Hematopoietic multipotent progenitor cell treated with erythropoietin and hydrocortisone succinate and interleukin-3 and kit ligand, for 6 days (in vitro differentiated cells): Measurements from ENCODE around the gene CHD3.
"Not testable (repeated sequence)": the region's sequence is repeated elsewhere in the genome, so short reads cannot be mapped to it uniquely, and the experiment has no call there.

Source experiments
- DNase-seq: peaks from one replicate; pipeline ENCODE4 v3.0.0-alpha.2; 2015

Gene CHD3

DNA sequence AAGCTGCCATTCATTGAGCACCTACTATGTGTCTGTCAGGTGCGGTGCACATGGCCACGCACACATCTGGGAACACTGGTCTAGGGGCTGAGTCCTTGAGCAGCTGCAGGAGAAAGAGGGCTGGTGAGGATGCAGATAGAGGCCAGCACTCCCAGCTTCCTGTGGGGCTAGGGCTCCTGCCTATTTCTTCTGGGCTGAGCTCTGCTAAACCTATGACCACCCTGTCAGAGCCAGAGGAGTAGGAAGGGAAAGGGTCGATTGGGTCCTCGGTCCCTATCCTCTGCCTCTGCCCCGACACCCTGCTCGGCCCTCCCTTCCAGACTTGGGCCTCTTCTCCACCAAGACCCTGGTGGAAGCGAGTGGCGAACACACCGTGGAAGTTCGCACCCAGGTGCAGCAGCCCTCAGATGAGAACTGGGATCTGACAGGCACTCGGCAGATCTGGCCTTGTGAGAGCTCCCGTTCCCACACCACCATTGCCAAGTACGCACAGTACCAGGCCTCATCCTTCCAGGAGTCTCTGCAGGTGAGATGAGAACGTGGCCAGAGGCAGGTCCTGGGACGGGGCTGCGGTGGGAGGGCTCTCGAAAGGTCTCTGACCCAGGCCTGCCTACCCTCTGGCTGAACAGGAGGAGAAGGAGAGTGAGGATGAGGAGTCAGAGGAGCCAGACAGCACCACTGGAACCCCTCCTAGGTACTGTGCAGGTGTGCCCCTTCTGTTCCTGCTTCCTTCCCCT is 37.7 kb upstream of the CHD3 start:
- DNase-seq = no peak

DNA sequence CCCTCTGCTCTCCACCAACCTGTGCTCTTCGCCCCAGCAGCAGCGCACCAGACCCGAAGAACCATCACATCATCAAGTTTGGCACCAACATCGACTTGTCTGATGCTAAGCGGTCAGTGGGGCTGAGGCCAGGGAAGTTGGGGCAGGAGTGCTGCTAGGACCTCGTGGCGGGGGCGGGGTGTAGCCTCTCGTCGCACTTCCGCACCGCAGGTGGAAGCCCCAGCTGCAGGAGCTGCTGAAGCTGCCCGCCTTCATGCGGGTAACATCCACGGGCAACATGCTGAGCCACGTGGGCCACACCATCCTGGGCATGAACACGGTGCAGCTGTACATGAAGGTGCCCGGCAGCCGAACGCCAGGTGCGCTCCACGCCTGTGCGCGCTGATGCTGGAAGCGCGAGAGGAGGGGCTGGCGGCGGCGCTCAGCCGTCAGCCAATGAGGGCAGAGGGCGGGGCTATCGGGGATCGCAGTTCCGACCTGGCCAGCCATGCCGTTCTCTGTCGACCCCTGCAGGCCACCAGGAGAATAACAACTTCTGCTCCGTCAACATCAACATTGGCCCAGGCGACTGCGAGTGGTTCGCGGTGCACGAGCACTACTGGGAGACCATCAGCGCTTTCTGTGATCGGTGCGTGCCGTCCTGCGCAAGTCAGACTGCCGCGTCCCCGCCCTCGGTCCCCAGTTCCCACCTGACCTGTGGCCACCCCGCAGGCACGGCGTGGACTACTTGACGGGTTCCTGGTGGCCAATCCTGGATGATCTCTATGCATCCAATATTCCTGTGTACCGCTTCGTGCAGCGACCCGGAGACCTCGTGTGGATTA is 36.9 kb upstream of the CHD3 start:
- DNase-seq = peak; percentile 97

DNA sequence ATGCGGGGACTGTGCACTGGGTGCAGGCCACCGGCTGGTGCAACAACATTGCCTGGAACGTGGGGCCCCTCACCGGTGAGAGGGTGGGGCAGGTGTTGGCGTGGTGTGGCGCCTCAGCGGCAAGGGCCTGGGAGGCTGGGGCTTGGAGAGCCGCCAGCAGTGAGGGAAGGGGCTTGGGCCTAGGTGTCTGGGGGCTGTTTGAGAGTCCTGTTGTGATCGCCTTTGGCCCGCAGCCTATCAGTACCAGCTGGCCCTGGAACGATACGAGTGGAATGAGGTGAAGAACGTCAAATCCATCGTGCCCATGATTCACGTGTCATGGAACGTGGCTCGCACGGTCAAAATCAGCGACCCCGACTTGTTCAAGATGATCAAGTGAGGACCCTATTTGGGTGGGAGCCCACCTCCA is 36.3 kb upstream of the CHD3 start:
- DNase-seq = no peak

DNA sequence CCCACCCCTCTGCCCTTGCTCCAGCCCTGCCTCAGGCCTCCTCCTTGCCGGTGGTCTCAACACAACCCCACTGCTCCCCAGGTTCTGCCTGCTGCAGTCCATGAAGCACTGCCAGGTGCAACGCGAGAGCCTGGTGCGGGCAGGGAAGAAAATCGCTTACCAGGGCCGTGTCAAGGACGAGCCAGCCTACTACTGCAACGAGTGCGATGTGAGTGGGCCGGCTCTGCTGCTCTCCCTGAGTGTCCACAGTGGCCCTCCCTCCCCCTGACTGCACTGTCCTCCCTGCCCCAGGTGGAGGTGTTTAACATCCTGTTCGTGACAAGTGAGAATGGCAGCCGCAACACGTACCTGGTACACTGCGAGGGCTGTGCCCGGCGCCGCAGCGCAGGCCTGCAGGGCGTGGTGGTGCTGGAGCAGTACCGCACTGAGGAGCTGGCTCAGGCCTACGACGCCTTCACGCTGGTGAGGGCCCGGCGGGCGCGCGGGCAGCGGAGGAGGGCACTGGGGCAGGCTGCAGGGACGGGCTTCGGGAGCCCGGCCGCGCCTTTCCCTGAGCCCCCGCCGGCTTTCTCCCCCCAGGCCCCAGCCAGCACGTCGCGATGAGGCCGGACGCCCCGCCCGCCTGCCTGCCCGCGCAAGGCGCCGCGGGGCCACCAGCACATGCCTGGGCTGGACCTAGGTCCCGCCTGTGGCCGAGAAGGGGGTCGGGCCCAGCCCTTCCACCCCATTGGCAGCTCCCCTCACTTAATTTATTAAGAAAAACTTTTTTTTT is 35.5 kb upstream of the CHD3 start:
- DNase-seq = no peak

DNA sequence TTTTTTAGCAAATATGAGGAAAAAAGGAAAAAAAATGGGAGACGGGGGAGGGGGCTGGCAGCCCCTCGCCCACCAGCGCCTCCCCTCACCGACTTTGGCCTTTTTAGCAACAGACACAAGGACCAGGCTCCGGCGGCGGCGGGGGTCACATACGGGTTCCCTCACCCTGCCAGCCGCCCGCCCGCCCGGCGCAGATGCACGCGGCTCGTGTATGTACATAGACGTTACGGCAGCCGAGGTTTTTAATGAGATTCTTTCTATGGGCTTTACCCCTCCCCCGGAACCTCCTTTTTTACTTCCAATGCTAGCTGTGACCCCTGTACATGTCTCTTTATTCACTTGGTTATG is 34.9 kb upstream of the CHD3 start:
- DNase-seq = no peak

DNA sequence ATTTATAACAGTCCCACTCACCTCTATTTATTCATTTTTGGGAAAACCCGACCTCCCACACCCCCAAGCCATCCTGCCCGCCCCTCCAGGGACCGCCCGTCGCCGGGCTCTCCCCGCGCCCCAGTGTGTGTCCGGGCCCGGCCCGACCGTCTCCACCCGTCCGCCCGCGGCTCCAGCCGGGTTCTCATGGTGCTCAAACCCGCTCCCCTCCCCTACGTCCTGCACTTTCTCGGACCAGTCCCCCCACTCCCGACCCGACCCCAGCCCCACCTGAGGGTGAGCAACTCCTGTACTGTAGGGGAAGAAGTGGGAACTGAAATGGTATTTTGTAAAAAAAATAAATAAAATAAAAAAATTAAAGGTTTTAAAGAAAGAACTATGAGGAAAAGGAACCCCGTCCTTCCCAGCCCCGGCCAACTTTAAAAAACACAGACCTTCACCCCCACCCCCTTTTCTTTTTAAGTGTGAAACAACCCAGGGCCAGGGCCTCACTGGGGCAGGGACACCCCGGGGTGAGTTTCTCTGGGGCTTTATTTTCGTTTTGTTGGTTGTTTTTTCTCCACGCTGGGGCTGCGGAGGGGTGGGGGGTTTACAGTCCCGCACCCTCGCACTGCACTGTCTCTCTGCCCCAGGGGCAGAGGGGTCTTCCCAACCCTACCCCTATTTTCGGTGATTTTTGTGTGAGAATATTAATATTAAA is 34.4 kb upstream of the CHD3 start:
- DNase-seq = no peak

DNA sequence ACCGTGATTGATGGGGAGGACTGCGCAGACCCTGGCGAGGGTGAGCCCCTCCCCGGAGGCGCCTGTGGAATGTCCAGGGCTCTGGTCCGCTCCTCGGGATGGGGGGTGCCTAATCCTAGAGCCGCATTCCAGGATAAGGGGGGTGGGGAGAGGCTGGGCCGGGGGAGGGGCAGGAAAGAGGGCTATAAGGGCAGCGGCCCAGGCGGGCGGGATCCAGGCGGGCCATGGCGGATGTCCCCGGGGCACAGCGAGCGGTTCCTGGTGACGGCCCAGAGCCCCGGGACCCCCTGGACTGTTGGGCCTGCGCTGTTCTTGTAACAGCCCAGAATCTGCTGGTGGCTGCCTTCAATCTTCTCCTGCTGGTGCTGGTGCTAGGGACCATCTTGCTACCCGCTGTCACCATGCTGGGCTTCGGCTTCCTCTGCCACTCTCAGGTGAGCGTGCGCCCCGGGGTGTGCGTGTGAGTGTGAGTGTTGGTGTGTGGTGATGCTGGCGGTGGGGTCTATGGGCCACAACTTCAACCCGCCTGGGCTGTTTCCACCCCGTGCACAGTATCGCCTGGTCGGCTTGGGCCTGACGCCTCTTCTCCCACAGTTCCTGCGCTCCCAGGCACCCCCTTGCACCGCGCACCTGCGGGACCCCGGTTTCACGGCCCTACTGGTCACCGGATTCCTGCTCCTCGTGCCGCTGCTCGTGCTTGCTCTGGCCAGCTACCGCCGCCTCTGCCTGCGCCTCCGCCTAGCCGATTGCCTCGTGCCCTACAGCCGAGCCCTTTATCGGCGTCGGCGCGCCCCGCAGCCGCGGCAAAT is 33.5 kb upstream of the CHD3 start, which contains the start of gene TMEM88:
TMEM88 (plus strand) TSS at position 216 of the 809 bp plus-strand sequence; CDS start at position 225, 9 bp downstream.
- no peak for DNase-seq

DNA sequence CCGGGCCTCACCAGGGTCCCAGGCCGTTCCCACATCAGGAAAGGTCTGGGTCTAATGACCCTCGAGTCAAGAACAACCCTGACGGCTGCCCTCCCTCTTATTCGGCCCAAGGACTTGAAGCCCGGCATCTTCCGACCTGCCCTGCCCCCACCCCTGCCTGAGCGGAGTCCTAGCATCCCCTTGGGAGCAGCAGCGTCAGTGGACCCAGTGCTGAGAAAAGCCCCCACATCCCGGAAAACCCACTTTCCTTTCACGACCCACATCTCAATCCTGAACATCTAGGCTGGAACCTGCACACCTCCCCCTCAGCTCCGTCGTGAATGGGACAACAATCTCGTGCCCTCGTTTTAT is 33.0 kb upstream of the CHD3 start:
- no peak for DNase-seq

DNA sequence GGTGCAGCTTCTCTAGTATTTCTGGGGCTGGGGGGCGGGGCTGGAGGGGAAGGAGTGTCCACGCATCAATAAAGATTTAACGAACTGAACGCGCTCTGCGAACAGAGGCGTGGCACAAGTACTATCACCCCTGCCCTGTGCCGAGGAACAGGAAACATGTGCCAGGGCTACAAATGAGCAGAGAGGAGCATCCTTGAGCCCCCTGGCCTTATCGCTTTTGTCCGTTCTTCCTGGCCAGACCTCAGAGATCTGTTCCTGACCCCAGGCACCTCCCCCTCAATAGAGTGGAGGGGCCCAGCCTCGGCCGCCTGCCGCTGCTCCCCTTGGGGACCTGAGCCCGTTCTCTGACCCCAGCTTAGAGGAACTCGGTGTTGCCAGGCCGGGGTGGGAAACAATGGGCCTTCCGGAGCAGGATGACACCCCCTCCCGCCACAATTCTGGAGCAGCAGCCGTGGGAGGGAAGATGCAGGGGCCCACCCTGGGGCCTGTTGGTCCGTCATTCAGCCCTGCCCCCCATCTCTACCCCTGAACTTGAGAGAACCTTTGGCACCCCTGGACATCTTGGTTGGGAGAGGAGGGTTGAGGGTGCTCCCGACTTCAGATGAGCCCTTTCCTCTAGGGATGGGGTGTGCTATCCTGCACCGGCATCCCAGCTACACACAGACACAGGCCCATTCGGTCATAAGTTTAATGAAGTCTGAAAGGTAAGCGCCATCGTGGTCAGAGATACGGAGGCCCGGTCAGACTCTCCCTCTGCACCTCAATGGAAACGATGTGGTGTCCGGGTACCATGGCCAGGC is 32.4 kb upstream of the CHD3 start:
- DNase-seq = peak; percentile 95

DNA sequence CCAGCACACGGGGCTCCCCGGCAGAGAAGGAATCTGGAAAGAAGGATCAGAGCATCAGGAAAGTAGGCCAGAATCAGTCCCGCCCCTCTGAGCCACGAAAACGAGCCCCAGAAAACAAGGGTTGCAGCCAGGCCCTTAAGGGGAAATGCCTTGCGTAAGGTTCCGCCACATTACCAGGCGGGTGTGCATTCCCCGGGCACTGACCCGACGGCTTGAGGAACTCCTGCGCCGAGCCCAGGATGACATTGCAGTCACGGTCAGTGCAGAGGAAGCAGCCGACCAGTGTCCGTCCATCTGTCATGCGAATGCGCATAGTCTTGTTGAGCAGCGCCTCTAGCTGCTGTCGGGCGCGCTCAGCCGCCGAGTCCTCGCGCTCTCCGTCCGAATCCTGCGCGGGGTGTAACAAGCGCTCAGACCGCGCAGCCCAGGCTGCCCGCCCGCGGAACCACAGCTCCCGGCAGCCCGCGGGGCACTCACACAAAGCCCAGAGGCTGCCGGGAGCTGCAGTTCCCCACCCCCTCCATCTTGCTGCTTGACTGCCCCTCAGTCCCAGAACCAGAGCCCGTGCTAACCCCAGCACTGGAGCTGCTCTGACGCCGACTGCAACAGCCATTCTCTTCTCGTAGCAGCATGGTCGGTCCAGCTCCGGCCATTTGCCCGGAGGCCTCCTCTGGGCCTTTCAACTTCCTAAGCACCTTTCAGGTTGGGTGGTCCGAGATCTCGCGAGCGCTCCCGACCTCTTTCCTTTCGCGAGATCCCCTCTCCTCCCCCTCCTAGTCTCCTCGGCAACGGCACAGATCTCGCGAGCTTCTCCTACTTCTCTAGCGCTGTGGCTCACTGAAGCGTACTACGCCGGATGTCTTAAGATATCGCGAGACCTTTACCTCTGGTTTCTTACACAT is 31.5 kb upstream of the CHD3 start, which contains the start of gene NAA38:
NAA38 (minus strand) TSS at position 749 of the 902 bp plus-strand sequence; CDS start at position 653, 96 bp downstream.
- DNase-seq = peak; percentile 100

DNA sequence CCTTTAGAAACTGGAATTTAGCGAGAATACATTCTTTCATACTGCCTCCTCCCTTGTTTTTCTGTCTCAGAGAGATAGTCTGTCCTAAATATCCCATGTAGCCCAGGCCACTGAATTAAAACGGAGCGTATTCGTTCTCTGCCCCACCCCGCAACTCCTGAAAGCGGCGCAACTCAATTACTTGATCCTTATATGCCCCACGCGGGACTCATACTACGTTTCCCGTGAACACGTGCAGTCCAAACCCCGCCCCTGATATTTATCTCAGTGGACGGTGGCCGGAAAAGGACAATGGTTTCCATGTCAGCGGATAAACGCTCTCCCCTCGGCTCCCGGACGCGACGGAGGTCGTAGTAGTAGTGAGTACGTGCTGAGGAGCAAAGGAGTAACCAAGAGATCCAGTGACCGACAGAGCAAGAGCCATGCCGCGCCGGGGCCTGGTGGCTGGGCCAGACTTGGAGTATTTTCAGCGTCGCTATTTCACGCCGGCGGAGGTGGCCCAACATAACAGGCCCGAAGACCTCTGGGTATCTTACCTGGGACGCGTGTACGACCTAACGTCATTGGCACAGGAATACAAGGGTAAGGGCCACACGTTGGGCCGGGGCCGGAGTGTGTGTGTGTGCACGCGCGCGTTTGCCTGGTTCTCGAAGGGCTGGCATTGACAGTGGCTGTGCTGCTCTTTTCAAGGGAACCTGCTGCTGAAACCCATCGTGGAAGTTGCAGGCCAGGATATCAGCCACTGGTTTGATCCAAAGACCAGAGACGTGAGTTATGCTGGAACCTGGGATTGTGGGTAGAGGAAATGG is 30.7 kb upstream of the CHD3 start, which contains the start of gene CYB5D1:
CYB5D1 (plus strand) TSS at position 291 of the 809 bp plus-strand sequence; CDS start at position 423, 132 bp downstream.
- peak; percentile 98 for DNase-seq

DNA sequence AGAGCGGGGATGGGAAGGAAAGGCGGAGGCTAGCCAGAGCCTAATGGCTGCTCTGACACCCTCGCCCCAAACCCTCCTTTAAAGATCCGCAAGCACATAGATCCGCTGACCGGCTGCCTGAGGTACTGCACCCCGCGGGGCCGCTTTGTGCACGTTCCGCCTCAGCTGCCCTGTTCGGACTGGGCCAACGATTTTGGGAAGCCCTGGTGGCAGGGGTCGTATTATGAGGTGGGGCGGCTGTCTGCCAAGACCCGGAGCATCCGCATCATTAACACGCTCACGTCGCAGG is 30.1 kb upstream of the CHD3 start:
- peak; percentile 76 for DNase-seq

DNA sequence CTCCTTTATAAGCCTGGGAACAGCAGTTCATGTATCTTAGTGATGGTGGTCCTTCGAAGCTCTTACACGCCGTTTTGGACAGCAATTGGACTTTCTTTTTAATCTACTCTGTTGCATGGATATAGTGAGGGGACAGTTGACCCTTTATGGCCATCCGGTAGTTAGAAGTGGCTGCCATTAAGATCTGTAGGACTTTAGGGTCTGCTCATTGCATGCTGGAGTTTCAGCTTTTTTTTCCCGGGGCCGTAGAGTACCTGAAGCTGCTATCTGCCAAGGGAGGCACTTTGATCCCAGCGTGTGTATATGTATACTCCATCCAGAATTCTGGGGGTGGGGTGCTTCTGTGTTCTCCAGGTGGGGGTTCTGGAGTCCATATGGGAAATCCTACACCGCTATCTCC is 29.6 kb upstream of the CHD3 start:
- no peak for DNase-seq

DNA sequence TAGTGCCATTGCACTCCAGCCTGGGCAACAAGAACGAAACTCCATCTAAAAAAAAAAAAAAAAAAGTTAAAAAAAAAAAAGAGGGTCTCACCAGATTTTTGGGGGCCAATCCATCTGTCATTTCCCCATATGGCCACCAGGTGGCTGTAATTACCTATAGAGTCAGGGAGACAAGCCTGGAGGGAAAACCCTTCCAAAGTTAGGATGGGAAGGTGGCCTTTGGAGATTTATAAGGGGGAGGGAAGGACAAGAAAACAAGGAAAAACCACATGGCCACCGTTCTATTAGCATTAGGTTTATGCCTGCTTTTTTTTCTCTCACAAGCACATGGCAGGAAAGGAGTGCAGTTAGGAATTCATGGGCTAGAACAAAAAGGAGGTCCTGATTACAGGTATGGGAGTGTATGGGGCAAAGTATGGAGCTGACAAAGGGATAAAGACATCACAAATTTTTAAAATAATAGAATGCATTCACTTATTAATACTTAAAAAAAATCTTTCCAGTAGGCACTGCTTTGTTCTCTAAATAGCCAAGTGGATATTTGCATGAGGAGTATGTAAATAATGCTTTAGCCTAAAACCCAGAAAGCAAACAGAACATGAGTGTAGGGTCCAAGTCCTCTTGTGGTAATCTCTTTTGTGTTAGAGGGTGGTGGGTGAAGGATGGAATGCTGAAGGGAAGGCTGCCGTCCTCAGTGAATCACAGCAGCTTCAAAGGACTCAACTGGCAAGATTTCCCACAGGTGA is 25.7 kb upstream of the CHD3 start:
- DNase-seq = peak; percentile 72

DNA sequence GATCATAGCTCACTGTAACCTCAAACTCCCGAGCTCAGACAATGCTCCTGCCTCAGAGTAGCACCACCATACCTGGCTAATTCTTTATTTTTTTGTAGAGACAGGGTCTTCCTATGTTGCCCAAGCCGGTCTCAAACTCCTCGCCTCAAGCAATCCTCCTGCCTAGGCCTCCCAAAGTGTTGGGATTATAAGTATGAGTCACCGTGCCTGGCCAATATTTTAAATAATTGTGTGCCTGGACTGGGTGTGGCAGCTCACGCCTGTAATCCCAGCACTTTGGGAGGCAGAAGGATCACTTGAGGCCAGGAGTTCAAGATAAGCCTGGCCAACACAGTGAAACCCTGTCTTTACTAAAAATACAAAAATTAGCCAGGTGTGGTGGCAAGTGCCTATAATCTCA is 24.2 kb upstream of the CHD3 start:
- DNase-seq = not testable (repeated sequence)

DNA sequence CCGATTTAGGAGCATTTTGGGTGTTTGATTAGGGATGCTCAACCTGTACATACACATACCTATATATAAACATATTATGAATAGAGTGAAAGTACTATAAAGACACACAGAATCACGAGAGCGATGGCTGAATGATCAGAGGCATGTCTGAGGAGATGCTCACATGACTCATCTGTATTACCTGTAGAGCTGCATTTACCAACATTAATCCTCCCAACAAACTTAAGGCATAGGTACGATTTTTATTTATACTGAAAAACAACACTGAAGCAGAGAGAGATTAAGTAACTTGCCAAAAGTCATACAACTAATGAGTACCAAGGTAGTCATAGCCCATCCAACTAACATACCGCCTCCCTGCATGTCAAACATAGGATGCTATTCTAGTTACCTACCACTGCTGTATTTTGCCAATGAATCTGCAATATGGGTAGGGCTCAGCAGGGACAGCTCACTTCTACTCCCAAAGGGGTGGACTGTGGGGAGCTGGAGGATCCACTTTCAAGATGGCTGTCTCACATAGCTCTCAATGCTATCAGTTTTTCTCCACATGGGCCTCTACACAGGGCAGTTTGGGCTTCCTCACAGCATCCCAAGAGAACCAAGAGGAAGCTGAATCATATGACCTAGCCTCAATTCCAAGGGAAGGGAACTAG is 23.5 kb upstream of the CHD3 start:
- no peak for DNase-seq

DNA sequence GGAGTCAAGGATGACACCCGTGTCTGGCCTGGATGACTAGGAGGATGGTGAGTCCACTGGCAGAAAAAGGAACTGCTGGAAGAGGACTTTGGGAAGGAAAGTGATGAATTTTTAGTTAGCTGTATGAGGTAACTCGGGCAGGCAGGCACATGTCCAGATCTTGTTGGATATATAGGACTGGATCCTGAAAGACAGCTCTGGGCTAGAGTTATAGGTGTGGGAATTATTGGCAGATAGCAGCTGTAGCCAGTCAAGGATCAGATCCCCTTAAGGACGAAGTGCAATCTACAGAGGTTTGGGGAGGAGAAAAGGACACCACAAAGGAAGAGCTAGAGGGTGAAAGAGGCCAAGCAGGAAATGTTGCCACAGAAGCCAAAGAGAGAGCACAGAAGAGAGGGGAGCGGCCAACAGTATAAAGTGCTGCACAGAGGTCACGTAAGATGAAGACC is 20.7 kb upstream of the CHD3 start:
- DNase-seq = peak; percentile 60

DNA sequence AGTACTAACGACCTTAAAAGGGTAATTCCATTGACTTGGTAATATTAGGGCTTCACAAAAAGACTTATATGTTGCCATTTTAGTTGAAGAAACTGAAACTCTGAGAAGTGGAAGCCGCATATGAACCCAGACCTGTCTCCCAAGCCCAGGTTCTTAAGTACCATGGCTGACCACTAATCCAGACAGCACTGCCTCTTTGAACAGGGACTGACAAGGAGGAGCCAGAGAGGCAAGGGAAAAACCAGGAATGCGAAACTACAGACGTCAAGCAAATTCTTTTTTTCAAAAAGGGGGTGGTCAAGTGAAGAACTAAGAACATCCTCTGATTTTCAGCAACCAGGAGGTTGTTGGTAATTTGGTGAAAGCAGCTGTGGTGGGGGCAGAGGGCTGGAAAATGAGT is 15.5 kb upstream of the CHD3 start:
- no peak for DNase-seq
